ENCODE data around the gene SUGCT.

The SUGCT gene

GRCh38 chr7:40659231-40659630, 524.4 kb downstream of the SUGCT start (continued):
- TF ChIP-seq, protein P1, sequence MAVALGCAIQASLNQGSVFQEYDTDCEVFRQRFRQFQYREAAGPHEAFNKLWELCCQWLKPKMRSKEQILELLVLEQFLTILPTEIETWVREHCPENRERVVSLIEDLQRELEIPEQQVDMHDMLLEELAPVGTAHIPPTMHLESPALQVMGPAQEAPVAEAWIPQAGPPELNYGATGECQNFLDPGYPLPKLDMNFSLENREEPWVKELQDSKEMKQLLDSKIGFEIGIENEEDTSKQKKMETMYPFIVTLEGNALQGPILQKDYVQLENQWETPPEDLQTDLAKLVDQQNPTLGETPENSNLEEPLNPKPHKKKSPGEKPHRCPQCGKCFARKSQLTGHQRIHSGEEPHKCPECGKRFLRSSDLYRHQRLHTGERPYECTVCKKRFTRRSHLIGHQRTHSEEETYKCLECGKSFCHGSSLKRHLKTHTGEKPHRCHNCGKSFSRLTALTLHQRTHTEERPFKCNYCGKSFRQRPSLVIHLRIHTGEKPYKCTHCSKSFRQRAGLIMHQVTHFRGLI (tag by site-specific recombination; IDR thresholded peaks at IDR 0.05), result no peak

- H3K27ac ChIP-seq (ENCODE audit: extremely low read depth, low read depth, low read length), result no peak overlapping the region
- no peaks in the 10 kb centered on the region for H3K36me3 ChIP-seq (ENCODE audit: control insufficient read depth in 2 of 2, insufficient read depth in 1 of 2, low read length in 2 of 2)
- no peak for TF ChIP-seq ZNF513 (tag by site-specific recombination; IDR thresholded peaks at IDR 0.05)
- TF ChIP-seq ZNF112 (tag by site-specific recombination; IDR thresholded peaks at IDR 0.05), result no peak
- TF ChIP-seq ZNF19 (tag by site-specific recombination; IDR thresholded peaks at IDR 0.05; ENCODE audit: low read depth), result no peak
- no peak for TF ChIP-seq ZNF266 (tag by site-specific recombination; IDR thresholded peaks at IDR 0.05; ENCODE audit: low read depth)
- TF ChIP-seq ZNF121 (tag by site-specific recombination; IDR thresholded peaks at IDR 0.05), result no peak
- no peak for TF ChIP-seq KLF16 (tag by site-specific recombination; IDR thresholded peaks at IDR 0.05)
- TF ChIP-seq ZNF658 (tag by site-specific recombination; IDR thresholded peaks at IDR 0.05), result no peak
- no peak overlapping the region for H3K4me3 ChIP-seq (ENCODE audit: low read depth, low read length)
- H3K9me3 ChIP-seq (ENCODE audit: control insufficient read depth, insufficient read depth, low read depth, low read length), result no peaks in the 10 kb centered on the region
- ChIA-PET CTCF (no interaction called here), POLR2A (no interaction called here)
- H3K4me1 ChIP-seq (ENCODE audit: control insufficient read depth, insufficient read depth, low read length), result no peaks in the 10 kb centered on the region
Measured at GRCh38 chr7:40673285-40673684, 538.5 kb downstream of the SUGCT start.

- no peaks in the 10 kb centered on the region for H3K4me1 ChIP-seq (ENCODE audit: control insufficient read depth, insufficient read depth, low read length)
- no peak overlapping the region for H3K4me3 ChIP-seq (ENCODE audit: low read depth, low read length)
- no peaks in the 10 kb centered on the region for H3K36me3 ChIP-seq (ENCODE audit: control insufficient read depth in 2 of 2, insufficient read depth in 1 of 2, low read length in 2 of 2)
- no peak overlapping the region for H3K27ac ChIP-seq (ENCODE audit: extremely low read depth, low read depth, low read length)
- H3K9me3 ChIP-seq (ENCODE audit: control insufficient read depth, insufficient read depth, low read depth, low read length), result no peaks in the 10 kb centered on the region
- CTCF ChIA-PET, result no interaction called here
- POLR2A ChIA-PET, result no interaction called here
- TF ChIP-seq ZNF169 (tag by site-specific recombination; IDR thresholded peaks at IDR 0.05) (no peak), ZBTB6 (tag by site-specific recombination; IDR thresholded peaks at IDR 0.05) (no peak), ZNF221 (tag by site-specific recombination; IDR thresholded peaks at IDR 0.05; ENCODE audit: borderline replicate concordance) (no peak), IKZF3 (tag by site-specific recombination; IDR thresholded peaks at IDR 0.05) (no peak), ZNF114 (tag by site-specific recombination; IDR thresholded peaks at IDR 0.05) (no peak), ZNF112 (tag by site-specific recombination; IDR thresholded peaks at IDR 0.05) (no peak), ZNF843 (tag by site-specific recombination; IDR thresholded peaks at IDR 0.05) (no peak), ZNF394 (tag by site-specific recombination; IDR thresholded peaks at IDR 0.05; ENCODE audit: borderline replicate concordance) (no peak), SETDB1 (IDR thresholded peaks at IDR 0.05; ENCODE audit: insufficient read length, low read length) (no peak), YY1 (tag by site-specific recombination; IDR thresholded peaks at IDR 0.05) (no peak), ZNF596 (tag by site-specific recombination; IDR thresholded peaks at IDR 0.05) (no peak), ZBTB1 (tag by site-specific recombination; IDR thresholded peaks at IDR 0.05) (no peak), ZNF777 (tag by site-specific recombination; IDR thresholded peaks at IDR 0.05; ENCODE audit: borderline replicate concordance) (no peak), ZFP37 (tag by site-specific recombination; IDR thresholded peaks at IDR 0.05) (no peak), ZNF677 (tag by site-specific recombination; IDR thresholded peaks at IDR 0.05) (no peak), MYNN (tag by site-specific recombination; IDR thresholded peaks at IDR 0.05; ENCODE audit: borderline replicate concordance) (no peak), ZNF48 (tag by site-specific recombination; IDR thresholded peaks at IDR 0.05) (no peak)
- TF ChIP-seq, protein P2, sequence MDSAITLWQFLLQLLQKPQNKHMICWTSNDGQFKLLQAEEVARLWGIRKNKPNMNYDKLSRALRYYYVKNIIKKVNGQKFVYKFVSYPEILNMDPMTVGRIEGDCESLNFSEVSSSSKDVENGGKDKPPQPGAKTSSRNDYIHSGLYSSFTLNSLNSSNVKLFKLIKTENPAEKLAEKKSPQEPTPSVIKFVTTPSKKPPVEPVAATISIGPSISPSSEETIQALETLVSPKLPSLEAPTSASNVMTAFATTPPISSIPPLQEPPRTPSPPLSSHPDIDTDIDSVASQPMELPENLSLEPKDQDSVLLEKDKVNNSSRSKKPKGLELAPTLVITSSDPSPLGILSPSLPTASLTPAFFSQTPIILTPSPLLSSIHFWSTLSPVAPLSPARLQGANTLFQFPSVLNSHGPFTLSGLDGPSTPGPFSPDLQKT (IDR thresholded peaks at IDR 0.05; ENCODE audit: borderline replicate concordance, low read depth, low read length), result no peak
Measured at GRCh38 chr7:40674316-40674715, 539.5 kb downstream of the SUGCT start.

Measured in HEK293 (cell line).